Activated CD4-positive, alpha-beta T cell treated with anti-CD3 and anti-CD28 coated beads for 4 hours (primary cell): ENCODE measurements around the gene FASLG.
"Not testable (repeated sequence)": the region's sequence is repeated elsewhere in the genome, so short reads cannot be mapped to it uniquely, and the experiment has no call there.

Source experiments
- DNase-seq, 2 donors: peaks; one replicate each; pipeline ENCODE4 v3.0.0-alpha.2; 2020

Gene FASLG, protein sequence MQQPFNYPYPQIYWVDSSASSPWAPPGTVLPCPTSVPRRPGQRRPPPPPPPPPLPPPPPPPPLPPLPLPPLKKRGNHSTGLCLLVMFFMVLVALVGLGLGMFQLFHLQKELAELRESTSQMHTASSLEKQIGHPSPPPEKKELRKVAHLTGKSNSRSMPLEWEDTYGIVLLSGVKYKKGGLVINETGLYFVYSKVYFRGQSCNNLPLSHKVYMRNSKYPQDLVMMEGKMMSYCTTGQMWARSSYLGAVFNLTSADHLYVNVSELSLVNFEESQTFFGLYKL

GRCh38 chr1:172658871-172659453 lies at the start of gene FASLG:
Gene FASLG (plus strand): TSS chr1:172659103. CDS start chr1:172659202, 99 bp downstream.
- peak; percentile 71 to 73 for DNase-seq

GRCh38 chr1:172609528-172609927 lies 49.4 kb upstream of the FASLG start:
- DNase-seq = no peak

- DNase-seq = no peak
These were observed 46.4 kb upstream of the FASLG start for GRCh38 chr1:172612478-172612877.

- no peak for DNase-seq
These were observed 45.6 kb upstream of the FASLG start for GRCh38 chr1:172613294-172613693.

DNA sequence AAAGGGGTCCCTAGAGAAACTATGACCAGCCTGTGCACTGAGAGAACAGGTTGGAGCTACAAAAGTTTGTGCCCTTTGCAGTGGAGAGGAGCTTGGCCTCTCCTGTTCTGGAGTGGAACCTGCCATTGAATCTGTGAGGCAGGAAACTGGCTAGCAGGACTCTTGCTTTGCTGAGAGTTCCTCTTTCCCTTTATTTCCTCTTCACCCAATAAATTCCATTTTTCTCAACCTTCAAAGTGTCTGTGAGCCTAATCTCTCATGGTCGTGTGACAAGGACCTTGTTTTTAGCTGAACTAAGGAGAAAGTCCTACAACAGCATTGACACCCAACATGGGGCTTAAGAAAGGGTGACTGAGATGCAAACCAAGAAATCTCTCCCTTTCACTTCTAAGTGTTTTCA lies 42.7 kb upstream of the FASLG start:
- no peak for DNase-seq

- DNase-seq = no peak
These were observed 42.3 kb upstream of the FASLG start for GRCh38 chr1:172616636-172617035.

GRCh38 chr1:172620603-172621002 lies 38.3 kb upstream of the FASLG start:
- not testable (repeated sequence) for DNase-seq

GRCh38 chr1:172622541-172622940 lies 36.4 kb upstream of the FASLG start:
- DNase-seq = no peak

DNA sequence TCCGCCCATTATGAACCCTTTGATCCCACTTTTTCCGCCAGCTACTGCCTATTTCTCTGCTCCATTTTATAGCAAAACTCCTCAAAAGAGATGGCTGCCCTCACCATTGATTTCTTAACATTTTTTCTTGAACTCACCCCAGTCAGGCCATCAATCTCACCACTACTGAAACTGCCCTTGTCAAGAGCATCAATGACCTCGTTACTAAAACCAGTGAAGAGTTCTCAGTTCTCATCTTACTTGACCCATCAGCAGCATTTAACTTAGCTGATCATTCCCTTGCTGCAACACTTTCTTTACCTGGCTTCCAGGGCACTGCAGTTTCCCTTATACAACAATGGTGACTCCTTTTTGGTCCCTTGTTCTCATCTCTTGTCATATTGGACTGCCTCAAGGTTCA lies 35.2 kb upstream of the FASLG start:
- DNase-seq = no peak

GRCh38 chr1:172626845-172627244 lies 32.1 kb upstream of the FASLG start:
- no peak for DNase-seq

DNA sequence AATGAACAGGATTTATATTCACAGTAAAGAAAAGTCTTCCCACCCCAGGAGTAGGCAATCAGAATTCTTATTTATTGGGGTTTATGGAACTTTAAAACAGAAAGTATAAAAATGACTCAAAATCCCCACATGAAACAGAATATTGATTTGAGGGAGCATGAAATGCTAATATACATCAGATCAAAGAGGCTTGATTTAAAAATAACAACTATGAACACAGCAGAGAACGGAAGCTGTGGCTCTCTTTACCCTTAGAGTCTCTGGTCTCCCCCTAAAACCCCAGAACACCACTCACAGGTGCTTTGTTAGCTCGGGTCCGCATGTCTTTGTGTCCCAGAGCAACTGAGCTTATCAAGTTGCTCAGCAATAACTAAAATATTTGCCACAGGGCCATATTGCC lies 31.2 kb upstream of the FASLG start:
- no peak for DNase-seq

GRCh38 chr1:172628401-172628800 lies 30.5 kb upstream of the FASLG start:
- no peak for DNase-seq

DNA sequence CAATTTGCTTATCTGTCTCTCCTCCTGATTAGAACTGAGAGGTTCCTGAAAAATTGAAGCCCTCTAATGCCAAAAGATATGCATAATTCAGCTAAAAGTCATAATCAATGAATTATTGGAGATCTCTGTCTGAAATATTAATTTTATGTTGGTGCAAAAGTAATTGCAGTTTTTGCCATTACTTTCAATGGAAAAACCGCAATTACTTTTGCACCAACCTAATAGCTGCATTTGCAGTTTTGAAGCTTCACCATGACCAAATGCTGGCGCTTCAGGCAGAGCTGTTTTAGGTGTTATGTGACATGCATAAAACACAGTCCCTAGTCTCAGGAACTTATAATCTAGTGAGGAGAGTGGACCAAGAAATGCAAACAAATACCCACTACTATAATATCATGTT lies 29.7 kb upstream of the FASLG start:
- DNase-seq = no peak

- no peak for DNase-seq
These were observed 29.3 kb upstream of the FASLG start for GRCh38 chr1:172629638-172630037.

DNA sequence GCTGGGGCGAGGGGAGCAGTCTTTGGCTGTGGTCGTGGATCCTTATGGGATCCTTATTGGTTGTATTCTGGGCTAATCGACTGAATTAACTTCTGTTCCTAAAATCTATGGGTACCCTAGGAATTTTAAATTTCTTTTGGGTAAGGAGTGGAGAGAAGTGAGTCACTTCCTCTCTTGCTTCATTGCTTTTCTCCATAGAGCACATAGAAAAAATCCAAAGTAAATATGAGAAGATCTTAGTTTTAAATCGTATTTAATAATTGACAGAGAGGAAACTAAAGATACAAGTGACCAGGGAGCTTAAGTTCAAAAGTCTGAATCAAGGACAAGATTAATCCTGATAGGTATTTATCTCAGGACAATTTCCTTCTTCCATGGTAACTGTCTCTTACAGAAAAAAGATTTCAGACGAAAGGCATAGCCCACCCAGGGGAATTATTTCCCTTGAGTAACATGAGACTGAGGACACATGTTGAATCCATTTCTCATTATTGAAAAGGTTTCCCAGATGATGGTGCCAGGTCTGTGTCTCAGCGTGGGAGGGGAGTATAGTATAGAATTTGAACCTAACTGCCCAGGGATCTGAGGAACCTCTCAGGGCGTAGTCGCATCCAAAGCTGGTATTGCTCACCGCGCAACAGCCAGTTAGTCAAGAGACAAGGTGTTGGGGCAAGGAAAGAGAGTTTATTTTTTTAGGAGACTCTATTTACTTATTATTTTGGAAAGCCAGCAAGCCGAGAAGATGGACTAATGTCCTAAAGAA lies 28.7 kb upstream of the FASLG start:
- DNase-seq = no peak

GRCh38 chr1:172630868-172631267 lies 28.0 kb upstream of the FASLG start:
- DNase-seq = no peak

- peak; percentile 57 to 58 for DNase-seq
These were observed 21.4 kb upstream of the FASLG start for GRCh38 chr1:172637522-172637921.

DNA sequence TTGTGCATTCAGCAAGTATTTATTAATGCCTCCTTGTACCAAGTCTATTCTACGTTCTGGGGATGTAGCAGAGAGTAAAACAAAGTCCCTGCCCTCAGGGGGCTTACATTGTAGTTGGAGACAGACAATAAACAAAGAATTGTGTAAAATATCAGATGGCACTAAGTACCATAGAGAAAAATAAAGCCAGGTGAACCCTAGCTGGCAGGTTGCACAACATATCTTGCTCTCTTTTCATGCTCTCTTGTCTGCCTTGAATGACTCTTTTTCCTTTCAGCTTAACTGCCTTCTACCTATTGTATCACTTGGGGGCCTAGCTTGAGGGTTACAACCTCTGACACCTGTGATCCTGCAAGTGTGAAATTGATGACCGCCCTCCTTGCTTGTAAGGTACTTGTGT lies 20.7 kb upstream of the FASLG start:
- DNase-seq = no peak

- peak; percentile 76 to 83 for DNase-seq
These were observed 19.7 kb upstream of the FASLG start for GRCh38 chr1:172638885-172639831.

DNA sequence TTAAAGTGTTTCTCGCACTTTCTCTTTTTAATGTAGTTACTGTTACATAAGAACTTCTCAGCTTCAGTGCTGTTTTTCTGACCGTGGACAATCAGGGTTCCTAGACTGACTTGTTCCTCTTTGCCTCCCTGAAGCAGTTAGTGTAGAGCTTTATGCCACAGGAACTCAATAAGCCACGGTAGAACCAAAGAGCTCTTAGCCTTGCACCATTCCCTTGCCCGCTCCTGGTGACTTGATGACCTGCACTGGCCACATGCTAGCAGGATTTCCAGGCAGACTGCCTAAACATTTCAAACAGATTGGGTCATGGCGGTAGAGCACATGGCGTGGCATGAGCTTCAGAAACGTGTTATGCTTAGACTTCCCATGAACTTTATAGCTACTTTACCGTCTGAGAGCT lies 18.8 kb upstream of the FASLG start:
- no peak for DNase-seq

GRCh38 chr1:172641492-172641891 lies 17.4 kb upstream of the FASLG start:
- DNase-seq = no peak

GRCh38 chr1:172642970-172643369 lies 15.9 kb upstream of the FASLG start:
- DNase-seq = no peak

DNA sequence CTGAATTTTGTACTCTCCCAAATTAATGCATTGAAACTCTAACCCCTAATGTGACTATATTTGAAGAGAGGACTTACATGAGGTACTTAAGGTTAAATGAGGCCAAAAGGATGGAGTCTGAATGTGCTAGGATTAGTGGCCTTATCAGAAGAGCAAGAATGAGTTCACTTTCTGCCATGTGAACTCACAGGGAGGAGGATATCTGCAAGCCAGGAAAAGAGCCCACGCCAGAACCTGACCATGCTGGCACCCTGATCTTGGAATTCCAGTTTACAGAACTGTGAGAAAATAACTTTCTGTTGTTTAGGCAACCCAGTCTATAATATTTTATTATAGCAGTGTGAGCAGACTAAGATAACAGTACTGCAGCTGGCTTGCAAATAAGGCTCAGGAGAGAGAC lies 12.2 kb upstream of the FASLG start:
- DNase-seq = no peak
